ENCODE measurements around the gene TRIM36.

DNA sequence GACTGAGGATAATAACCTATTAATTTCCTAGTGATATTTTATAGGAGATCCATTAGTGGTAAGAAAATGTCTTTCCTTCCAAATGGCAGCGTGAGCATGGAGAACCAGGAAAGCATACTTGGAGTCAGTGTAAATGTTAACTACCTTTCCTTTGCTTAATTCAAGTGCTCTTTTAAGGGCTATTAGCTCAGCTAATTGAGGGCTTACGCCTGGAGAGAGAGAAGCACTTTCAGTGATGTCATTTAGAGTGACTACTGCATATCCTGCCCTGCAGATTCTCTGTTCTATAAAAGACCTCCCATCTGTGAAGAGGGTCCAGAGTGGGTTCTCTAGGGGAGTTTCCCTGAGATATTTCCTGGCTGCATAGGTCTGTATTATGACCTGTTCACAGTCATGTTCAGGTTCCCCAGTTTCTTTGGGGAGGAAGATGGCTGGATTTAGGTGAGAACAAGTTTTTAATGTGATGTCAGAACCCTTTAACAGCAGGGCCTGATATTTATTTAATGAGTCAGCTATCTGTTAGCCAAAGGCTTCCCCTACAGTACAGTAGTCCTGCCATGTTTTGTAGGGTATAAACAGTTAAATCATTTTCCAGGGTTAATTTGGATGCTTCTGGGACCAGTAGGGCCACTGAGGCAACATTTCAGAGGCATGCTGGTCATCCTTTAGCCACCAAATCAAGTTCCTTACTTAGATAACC, 89.6 kb downstream of the TRIM36 start:
- TF ChIP-seq, protein P1, sequence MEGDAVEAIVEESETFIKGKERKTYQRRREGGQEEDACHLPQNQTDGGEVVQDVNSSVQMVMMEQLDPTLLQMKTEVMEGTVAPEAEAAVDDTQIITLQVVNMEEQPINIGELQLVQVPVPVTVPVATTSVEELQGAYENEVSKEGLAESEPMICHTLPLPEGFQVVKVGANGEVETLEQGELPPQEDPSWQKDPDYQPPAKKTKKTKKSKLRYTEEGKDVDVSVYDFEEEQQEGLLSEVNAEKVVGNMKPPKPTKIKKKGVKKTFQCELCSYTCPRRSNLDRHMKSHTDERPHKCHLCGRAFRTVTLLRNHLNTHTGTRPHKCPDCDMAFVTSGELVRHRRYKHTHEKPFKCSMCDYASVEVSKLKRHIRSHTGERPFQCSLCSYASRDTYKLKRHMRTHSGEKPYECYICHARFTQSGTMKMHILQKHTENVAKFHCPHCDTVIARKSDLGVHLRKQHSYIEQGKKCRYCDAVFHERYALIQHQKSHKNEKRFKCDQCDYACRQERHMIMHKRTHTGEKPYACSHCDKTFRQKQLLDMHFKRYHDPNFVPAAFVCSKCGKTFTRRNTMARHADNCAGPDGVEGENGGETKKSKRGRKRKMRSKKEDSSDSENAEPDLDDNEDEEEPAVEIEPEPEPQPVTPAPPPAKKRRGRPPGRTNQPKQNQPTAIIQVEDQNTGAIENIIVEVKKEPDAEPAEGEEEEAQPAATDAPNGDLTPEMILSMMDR (IDR thresholded peaks at IDR 0.05): no peak
- TF ChIP-seq POLR2A (IDR thresholded peaks at IDR 0.05): no peak
